Prostate gland (tissue), 2 donors: ENCODE results near the gene SLC51B.

ENCODE experiments used
- POLR2A ChIP-seq: fragments of 450-650 bp; IDR thresholded peaks from one replicate; pipeline ENCODE4 v1.6.1; 2016; ENCODE audit warnings: antibody characterized with exemption, mild to moderate bottlenecking
- POLR2AphosphoS5 ChIP-seq: sonication (generic); formaldehyde crosslinking; IDR thresholded peaks from one replicate; pipeline ENCODE4 v1.6.1; 2017; ENCODE audit warnings: antibody characterized with exemption
- TF ChIP-seq, protein P1 (sequence below), 4 experiments: fragments of 200-600 bp in 2 of 4; fragments of 450-650 bp in 2 of 4; sonication (generic) in 2 of 4; IDR thresholded peaks; 1 replicate in 3 of 4; 2 replicates in 1 of 4; pipeline ENCODE4 v1.5.1; 2016 to 2019; ENCODE audit warnings: antibody characterized with exemption in 4 of 4, mild to moderate bottlenecking in 2 of 4, moderate library complexity in 2 of 4

GRCh38 chr15:65027593-65027992 lies 17.6 kb upstream of the SLC51B start:
- TF ChIP-seq, protein P1, sequence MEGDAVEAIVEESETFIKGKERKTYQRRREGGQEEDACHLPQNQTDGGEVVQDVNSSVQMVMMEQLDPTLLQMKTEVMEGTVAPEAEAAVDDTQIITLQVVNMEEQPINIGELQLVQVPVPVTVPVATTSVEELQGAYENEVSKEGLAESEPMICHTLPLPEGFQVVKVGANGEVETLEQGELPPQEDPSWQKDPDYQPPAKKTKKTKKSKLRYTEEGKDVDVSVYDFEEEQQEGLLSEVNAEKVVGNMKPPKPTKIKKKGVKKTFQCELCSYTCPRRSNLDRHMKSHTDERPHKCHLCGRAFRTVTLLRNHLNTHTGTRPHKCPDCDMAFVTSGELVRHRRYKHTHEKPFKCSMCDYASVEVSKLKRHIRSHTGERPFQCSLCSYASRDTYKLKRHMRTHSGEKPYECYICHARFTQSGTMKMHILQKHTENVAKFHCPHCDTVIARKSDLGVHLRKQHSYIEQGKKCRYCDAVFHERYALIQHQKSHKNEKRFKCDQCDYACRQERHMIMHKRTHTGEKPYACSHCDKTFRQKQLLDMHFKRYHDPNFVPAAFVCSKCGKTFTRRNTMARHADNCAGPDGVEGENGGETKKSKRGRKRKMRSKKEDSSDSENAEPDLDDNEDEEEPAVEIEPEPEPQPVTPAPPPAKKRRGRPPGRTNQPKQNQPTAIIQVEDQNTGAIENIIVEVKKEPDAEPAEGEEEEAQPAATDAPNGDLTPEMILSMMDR (IDR thresholded peaks at IDR 0.05), result no peak
- TF ChIP-seq POLR2A (no peak), POLR2AphosphoS5 (no peak)
